HCT116 (cell line): ENCODE measurements around the gene KBTBD8. TPM values are rescaled to one million over a fixed set of nuclear protein-coding genes. Genes with fewer than 3 reads are reported as not detected.

Source experiments
- ATAC-seq: fragments of 200-7000 bp; cut with Tn5 transposase; 2 replicates; pipeline ENCODE4 v1.9.1; 2020; ENCODE audit warnings: mild to moderate bottlenecking, moderate library complexity
- BruUV-seq: library from RNA; stranded (reverse); fragments of 400-500 nt; replicated peaks from 2 replicates; lab custom pipeline; 2021; lab: Mats Ljungman, UMichigan
- CTCF ChIA-PET: fragments of 300-600 bp; sonication (Branson Sonifier 250); formaldehyde crosslinking; loops from one replicate; lab custom pipeline; 2021; ENCODE audit warnings: antibody characterized with exemption; lab: Charles Lee
- POLR2A ChIA-PET: fragments of 300-600, 350-600 bp; sonication (Branson Sonifier 250); formaldehyde crosslinking; loops from one replicate; lab custom pipeline; 2021; ENCODE audit warnings: antibody characterized with exemption; lab: Charles Lee
- RAD21 ChIA-PET, 2 experiments: fragments of 300-600 bp; sonication (Branson Sonifier 250); formaldehyde crosslinking; loops; one replicate each; lab custom pipeline; 2023; ENCODE audit warnings: low total read pairs in 2 of 2; ENCODE audit not compliant: uncharacterized antibody in 2 of 2, unreplicated experiment in 2 of 2, low non-redundant PET in 1 of 2; lab: Charles Lee
- DNase-seq: peaks from one replicate; pipeline ENCODE4 v3.0.0-alpha.2; 2010; ENCODE audit warnings: low read depth, low spot score
- H2AFZ ChIP-seq: fragments of 200-600 bp; shearing (Covaris generic), sonication (generic); 2 replicates; pipeline ENCODE4 v1.6.1; 2017; ENCODE audit warnings: low read depth, mixed run types, mixed read lengths, antibody characterized with exemption, low read length; ENCODE audit not compliant: poor library complexity, severe bottlenecking
- H3K27ac ChIP-seq: 2 replicates; pipeline ENCODE4 v1.5.1; 2012; ENCODE audit warnings: low read depth, low read length
- H3K27me3 ChIP-seq: fragments of 200-600 bp; sonication (generic); 2 replicates; pipeline ENCODE4 v1.6.1; 2016; ENCODE audit warnings: mixed run types, low read length, mixed read lengths; ENCODE audit not compliant: insufficient read depth
- H3K36me3 ChIP-seq, 2 experiments: fragments of 200-500 bp in 1 of 2; fragments of 200-600 bp in 1 of 2; sonication (Bioruptor generic) in 1 of 2; sonication (generic) in 1 of 2; 2 replicates each; pipeline versions ENCODE4 v1.5.1 to v1.6.1; 2014 to 2016; ENCODE audit warnings: low read length in 2 of 2, inconsistent platforms in 1 of 2, mixed read lengths in 1 of 2, mixed run types in 1 of 2; ENCODE audit not compliant: insufficient read depth in 2 of 2, control insufficient read depth in 1 of 2
- H3K4me1 ChIP-seq, 2 experiments: fragments of 200-600 bp in 1 of 2; sonication (generic) in 1 of 2; 2 replicates each; pipeline versions ENCODE4 v1.5.1 to v1.6.1; 2012 to 2017; ENCODE audit warnings: low read length in 2 of 2, inconsistent platforms in 1 of 2, mild to moderate bottlenecking in 1 of 2, mixed read lengths in 1 of 2, mixed run types in 1 of 2, moderate library complexity in 1 of 2; ENCODE audit not compliant: insufficient read depth in 2 of 2, control insufficient read depth in 1 of 2
- H3K4me2 ChIP-seq: fragments of 200-600 bp; sonication (generic); 2 replicates; pipeline ENCODE4 v1.6.1; 2017; ENCODE audit warnings: mixed run types, low read length, mixed read lengths
- H3K4me3 ChIP-seq, 2 experiments: fragments of 200-600 bp in 1 of 2; sonication (generic) in 1 of 2; replicated peaks in 1 of 2; 2 replicates each; pipeline ENCODE4 v1.5.1; 2011 to 2016; ENCODE audit warnings: low read length in 2 of 2, control low read depth in 1 of 2, low read depth in 1 of 2, mild to moderate bottlenecking in 1 of 2, mixed read lengths in 1 of 2, mixed run types in 1 of 2
- H3K79me2 ChIP-seq: fragments of 200-600 bp; sonication (generic); 2 replicates; pipeline ENCODE4 v1.6.1; 2017; ENCODE audit warnings: mild to moderate bottlenecking, mixed run types, low read length, moderate library complexity, mixed read lengths; ENCODE audit not compliant: insufficient read depth
- H3K9ac ChIP-seq: fragments of 200-600 bp; sonication (generic); 2 replicates; pipeline ENCODE4 v1.6.1; 2016; ENCODE audit warnings: low read length, mixed read lengths
- H3K9me2 ChIP-seq: fragments of 200-600 bp; sonication (generic), shearing (Covaris generic); 2 replicates; pipeline ENCODE4 v1.6.1; 2017; ENCODE audit warnings: mixed run types, mild to moderate bottlenecking, moderate library complexity; ENCODE audit not compliant: insufficient read depth
- H3K9me3 ChIP-seq, 2 experiments: fragments of 200-500 bp in 1 of 2; fragments of 200-600 bp in 1 of 2; sonication (Bioruptor generic) in 1 of 2; sonication (generic) in 1 of 2; 2 replicates each; pipeline ENCODE4 v1.6.1; 2014 to 2017; ENCODE audit warnings: low read length in 2 of 2, mixed read lengths in 2 of 2, inconsistent platforms in 1 of 2, low read depth in 1 of 2, mild to moderate bottlenecking in 1 of 2, mixed run types in 1 of 2, moderate library complexity in 1 of 2; ENCODE audit not compliant: control insufficient read depth in 1 of 2, insufficient read depth in 1 of 2
- H4K20me1 ChIP-seq: fragments of 200-600 bp; sonication (generic), shearing (Covaris generic); 2 replicates; pipeline ENCODE4 v1.6.1; 2017; ENCODE audit warnings: mixed run types, mild to moderate bottlenecking, moderate library complexity; ENCODE audit not compliant: insufficient read depth
- CEBPB ChIP-seq: IDR thresholded peaks from 2 replicates; pipeline ENCODE4 v1.6.1; 2012; ENCODE audit warnings: low read depth
- EGR1 ChIP-seq: IDR thresholded peaks from 2 replicates; pipeline ENCODE4 v1.6.1; 2012; ENCODE audit warnings: low read depth
- ELF1 ChIP-seq: IDR thresholded peaks from 2 replicates; pipeline ENCODE4 v1.6.1; 2012; ENCODE audit warnings: low read depth, borderline replicate concordance
- EZH2 ChIP-seq: fragments of 200-600 bp; sonication (generic); IDR thresholded peaks from 2 replicates; pipeline ENCODE4 v1.6.1; 2017; ENCODE audit warnings: antibody characterized with exemption, mixed run types
- FOSL1 ChIP-seq: IDR thresholded peaks from 2 replicates; pipeline ENCODE4 v1.6.1; 2012; ENCODE audit warnings: low read depth
- JUND ChIP-seq: IDR thresholded peaks from 2 replicates; pipeline ENCODE4 v1.6.1; 2012
- POLR2A ChIP-seq: IDR thresholded peaks from 2 replicates; pipeline ENCODE4 v1.7.0; 2011; ENCODE audit warnings: borderline replicate concordance; ENCODE audit not compliant: insufficient read depth, insufficient read length; ENCODE audit errors: extremely low read depth
- RAD21 ChIP-seq: IDR thresholded peaks from 2 replicates; pipeline ENCODE4 v1.6.1; 2012; ENCODE audit warnings: low read depth, mild to moderate bottlenecking
- SIN3A ChIP-seq: IDR thresholded peaks from 2 replicates; pipeline ENCODE4 v1.6.1; 2012; ENCODE audit warnings: low read depth
- intact Hi-C: fragments of 100-400 bp; cut with micrococcal nuclease; formaldehyde crosslinking; loops from 2 replicates; pipeline ENCODE4 v1.10.0; 2022
- total RNA-seq: library from RNA; stranded (reverse); gene quantifications from one replicate; pipeline ENCODE4 v1.2.1, GENCODE V29; 2021; ENCODE audit not compliant: unreplicated experiment
- TF ChIP-seq, protein P1 (sequence below): IDR thresholded peaks from 2 replicates; pipeline ENCODE4 v1.6.1; 2012; ENCODE audit warnings: low read depth

KBTBD8 gene
- total RNA-seq, 1 experiment from 2014 or later, result 1.4 TPM

DNA sequence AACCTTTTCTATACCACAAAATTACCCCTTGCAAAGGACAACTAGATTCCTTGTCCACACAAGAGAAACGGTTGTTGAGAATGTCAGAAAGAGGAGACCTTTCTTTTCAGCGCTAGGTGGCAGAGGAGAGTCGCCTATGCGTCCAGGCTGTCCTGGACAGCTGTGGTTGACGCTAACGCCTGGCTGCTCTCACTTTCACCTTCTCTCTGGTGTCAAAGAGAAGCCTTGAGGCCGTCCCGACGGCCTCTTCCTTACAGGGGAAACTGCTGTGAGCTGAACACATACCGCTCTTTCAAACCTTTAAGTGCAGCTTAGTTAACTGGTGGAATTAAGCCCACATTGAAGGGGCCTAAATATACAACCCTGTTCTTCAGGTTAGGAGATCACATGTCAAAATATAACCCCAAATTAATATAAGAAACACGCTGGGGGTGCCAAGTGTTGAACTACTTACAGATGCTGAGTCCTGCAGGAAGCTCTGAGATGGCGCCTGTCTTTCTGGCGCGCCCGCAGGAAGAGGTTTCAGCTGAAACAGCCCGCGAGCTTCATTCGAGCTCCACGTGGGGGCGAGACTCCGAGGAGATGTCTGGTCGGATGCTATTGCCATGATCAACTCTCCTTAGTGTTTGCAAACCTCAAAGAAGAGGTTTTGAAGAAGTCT lies 26.1 kb upstream of the KBTBD8 start (continued):
- TF ChIP-seq JUND (no peak), ELF1 (no peak)
- TF ChIP-seq, all 23 proteins: peak for 3

GRCh38 chr3:66980791-66981190 lies 17.3 kb upstream of the KBTBD8 start:
- DNase-seq (no peak), ATAC-seq (no peak)
- H2AFZ ChIP-seq, result no peak overlapping the region
- H3K9ac ChIP-seq, result no peak overlapping the region
- H3K4me3 ChIP-seq, result no peak overlapping the region
- no peak overlapping the region for H3K27ac ChIP-seq
- H3K9me2 ChIP-seq, result no peaks in the 10 kb centered on the region
- ChIA-PET RAD21 (no interaction called here), POLR2A (no interaction called here), CTCF (no interaction called here)
- no peaks in the 10 kb centered on the region for H3K79me2 ChIP-seq
- no peaks in the 10 kb centered on the region for H3K36me3 ChIP-seq
- no peaks in the 10 kb centered on the region for H3K9me3 ChIP-seq
- H4K20me1 ChIP-seq, result no peaks in the 10 kb centered on the region
- TF ChIP-seq EZH2 (no peak), POLR2A (no peak), CEBPB (no peak), EGR1 (no peak), RAD21 (no peak), SIN3A (no peak), FOSL1 (no peak)
- TF ChIP-seq, protein P1, sequence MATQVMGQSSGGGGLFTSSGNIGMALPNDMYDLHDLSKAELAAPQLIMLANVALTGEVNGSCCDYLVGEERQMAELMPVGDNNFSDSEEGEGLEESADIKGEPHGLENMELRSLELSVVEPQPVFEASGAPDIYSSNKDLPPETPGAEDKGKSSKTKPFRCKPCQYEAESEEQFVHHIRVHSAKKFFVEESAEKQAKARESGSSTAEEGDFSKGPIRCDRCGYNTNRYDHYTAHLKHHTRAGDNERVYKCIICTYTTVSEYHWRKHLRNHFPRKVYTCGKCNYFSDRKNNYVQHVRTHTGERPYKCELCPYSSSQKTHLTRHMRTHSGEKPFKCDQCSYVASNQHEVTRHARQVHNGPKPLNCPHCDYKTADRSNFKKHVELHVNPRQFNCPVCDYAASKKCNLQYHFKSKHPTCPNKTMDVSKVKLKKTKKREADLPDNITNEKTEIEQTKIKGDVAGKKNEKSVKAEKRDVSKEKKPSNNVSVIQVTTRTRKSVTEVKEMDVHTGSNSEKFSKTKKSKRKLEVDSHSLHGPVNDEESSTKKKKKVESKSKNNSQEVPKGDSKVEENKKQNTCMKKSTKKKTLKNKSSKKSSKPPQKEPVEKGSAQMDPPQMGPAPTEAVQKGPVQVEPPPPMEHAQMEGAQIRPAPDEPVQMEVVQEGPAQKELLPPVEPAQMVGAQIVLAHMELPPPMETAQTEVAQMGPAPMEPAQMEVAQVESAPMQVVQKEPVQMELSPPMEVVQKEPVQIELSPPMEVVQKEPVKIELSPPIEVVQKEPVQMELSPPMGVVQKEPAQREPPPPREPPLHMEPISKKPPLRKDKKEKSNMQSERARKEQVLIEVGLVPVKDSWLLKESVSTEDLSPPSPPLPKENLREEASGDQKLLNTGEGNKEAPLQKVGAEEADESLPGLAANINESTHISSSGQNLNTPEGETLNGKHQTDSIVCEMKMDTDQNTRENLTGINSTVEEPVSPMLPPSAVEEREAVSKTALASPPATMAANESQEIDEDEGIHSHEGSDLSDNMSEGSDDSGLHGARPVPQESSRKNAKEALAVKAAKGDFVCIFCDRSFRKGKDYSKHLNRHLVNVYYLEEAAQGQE, result no peak
- H3K4me1 ChIP-seq, result no peaks in the 10 kb centered on the region
- no TSS peak for BruUV-seq
- no peak overlapping the region for H3K4me2 ChIP-seq
- no peaks in the 10 kb centered on the region for H3K27me3 ChIP-seq
- intact Hi-C loops, result no loop called here
